SK-N-SH treated with all-trans-retinoic acid at 6 μM for 48 hours (cell line): ENCODE data around the gene OSM.

Experiments used
- ATAC-seq: fragments of 200-7000 bp; cut with Tn5 transposase; 3 replicates; pipeline ENCODE4 v1.9.1; 2020; ENCODE audit warnings: mild to moderate bottlenecking, moderate library complexity
- ARNTL ChIP-seq: fragments of 450-650 bp; formaldehyde crosslinking; IDR thresholded peaks from 2 replicates; pipeline ENCODE4 v1.5.0; 2020; ENCODE audit warnings: low read depth, mild to moderate bottlenecking, moderate library complexity, borderline replicate concordance
- CREB5 ChIP-seq: fragments of 250-450 bp; sonication (Bioruptor Pico); IDR thresholded peaks from 2 replicates; pipeline ENCODE4 v1.5.1; 2020; ENCODE audit warnings: low read depth, mild to moderate bottlenecking, moderate library complexity
- CSDC2 ChIP-seq: fragments of 250-450 bp; sonication (Bioruptor Pico); IDR thresholded peaks from 2 replicates; pipeline ENCODE4 v1.5.0; 2020; ENCODE audit warnings: mild to moderate bottlenecking, moderate library complexity
- GLIS3 ChIP-seq: fragments of 250-450 bp; sonication (Bioruptor Pico); IDR thresholded peaks from 2 replicates; pipeline ENCODE4 v1.5.0; 2020; ENCODE audit warnings: mild to moderate bottlenecking, moderate library complexity
- ISL1 ChIP-seq: fragments of 250-450 bp; sonication (Bioruptor Pico); IDR thresholded peaks from 2 replicates; pipeline ENCODE4 v2.1.2; 2022; ENCODE audit warnings: mild to moderate bottlenecking, moderate library complexity
- OSR1 ChIP-seq: fragments of 250-450 bp; sonication (Bioruptor Pico); IDR thresholded peaks from 2 replicates; pipeline ENCODE4 v1.8.0; 2022; ENCODE audit warnings: moderate library complexity, mild to moderate bottlenecking, inconsistent platforms
- POU6F1 ChIP-seq: fragments of 250-450 bp; sonication (Bioruptor Pico); IDR thresholded peaks from 2 replicates; pipeline ENCODE4 v1.8.0; 2021; ENCODE audit warnings: low read depth, mild to moderate bottlenecking, moderate library complexity, borderline replicate concordance
- PPARA ChIP-seq: fragments of 250-450 bp; sonication (Bioruptor Pico); IDR thresholded peaks from 2 replicates; pipeline ENCODE4 v1.5.0; 2020; ENCODE audit warnings: mild to moderate bottlenecking, borderline replicate concordance
- RARB ChIP-seq: fragments of 250-450 bp; sonication (Bioruptor Pico); IDR thresholded peaks from 2 replicates; pipeline ENCODE4 v1.8.0; 2021; ENCODE audit warnings: mild to moderate bottlenecking, moderate library complexity
- SNAI2 ChIP-seq: fragments of 250-450 bp; sonication (Bioruptor Pico); IDR thresholded peaks from 2 replicates; pipeline ENCODE4 v1.5.0; 2020; ENCODE audit warnings: mild to moderate bottlenecking, moderate library complexity
- TCF4 ChIP-seq: fragments of 250-450 bp; sonication (Bioruptor Pico); IDR thresholded peaks from 2 replicates; pipeline ENCODE4 v1.8.0; 2021; ENCODE audit warnings: mild to moderate bottlenecking, moderate library complexity, borderline replicate concordance
- TOX ChIP-seq: fragments of 250-450 bp; sonication (Bioruptor Pico); IDR thresholded peaks from 2 replicates; pipeline ENCODE4 v1.8.0; 2021; ENCODE audit warnings: mild to moderate bottlenecking, moderate library complexity, borderline replicate concordance
- TSHZ2 ChIP-seq: fragments of 250-450 bp; sonication (Bioruptor Pico); IDR thresholded peaks from 2 replicates; pipeline ENCODE4 v1.5.0; 2020; ENCODE audit warnings: mild to moderate bottlenecking, moderate library complexity
- ZC3H10 ChIP-seq: fragments of 250-450 bp; sonication (Bioruptor Pico); IDR thresholded peaks from 2 replicates; pipeline ENCODE4 v1.5.1; 2021; ENCODE audit warnings: mild to moderate bottlenecking, moderate library complexity
- ZFP3 ChIP-seq: fragments of 250-450 bp; sonication (Bioruptor Pico); IDR thresholded peaks from 2 replicates; pipeline ENCODE4 v1.5.0; 2020; ENCODE audit warnings: mild to moderate bottlenecking, moderate library complexity
- ZNF565 ChIP-seq: fragments of 450-650 bp; formaldehyde crosslinking; conservative IDR thresholded peaks from 2 replicates; pipeline ENCODE4 v1.5.0; 2020; ENCODE audit warnings: low read depth, mild to moderate bottlenecking, moderate library complexity
- ZNF70 ChIP-seq: fragments of 450-650 bp; formaldehyde crosslinking; IDR thresholded peaks from 2 replicates; pipeline ENCODE4 v1.5.0; 2020; ENCODE audit warnings: mild to moderate bottlenecking, moderate library complexity
- ZNF8 ChIP-seq: fragments of 450-650 bp; formaldehyde crosslinking; IDR thresholded peaks from 2 replicates; pipeline ENCODE4 v1.5.0; 2020; ENCODE audit warnings: mild to moderate bottlenecking, moderate library complexity
- TF ChIP-seq, protein P1 (sequence below): fragments of 250-450 bp; sonication (Bioruptor Pico); IDR thresholded peaks from 2 replicates; pipeline ENCODE4 v1.5.1; 2021; ENCODE audit warnings: mild to moderate bottlenecking, moderate library complexity

The OSM gene

DNA sequence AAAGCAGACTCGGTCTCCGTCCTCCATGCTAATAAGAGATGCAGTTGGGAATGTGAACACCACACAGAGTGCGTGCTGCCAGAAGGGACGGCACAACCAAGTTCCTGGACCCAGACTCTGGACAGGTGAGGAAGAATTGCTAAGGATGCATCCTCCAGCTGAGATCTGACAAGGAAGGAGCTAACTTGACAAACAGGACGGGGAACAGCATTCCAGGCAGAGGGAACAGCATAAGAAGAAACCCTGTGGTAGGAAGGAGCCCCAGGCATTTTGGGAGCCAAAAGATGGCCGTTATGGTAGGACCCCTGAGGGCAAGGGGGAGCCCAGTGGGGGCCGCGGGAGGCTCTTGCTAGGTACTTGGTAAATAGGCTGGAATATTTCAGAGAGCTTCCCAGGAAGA is 6.0 kb downstream of the OSM start (continued):
- no peak for TF ChIP-seq TSHZ2 (CRISPR knock-in tag)
- no peak for TF ChIP-seq ZNF565
- no peak for TF ChIP-seq TOX

GRCh38 chr22:30260276-30260675 is 6.4 kb downstream of the OSM start:
- no peak for TF ChIP-seq TOX
- TF ChIP-seq ARNTL (CRISPR knock-in tag): no peak
- TF ChIP-seq POU6F1 (CRISPR knock-in tag): no peak
- no peak for TF ChIP-seq ZNF70 (CRISPR knock-in tag)
- TF ChIP-seq ZNF565: no peak
- TF ChIP-seq TCF4 (CRISPR knock-in tag): no peak
- TF ChIP-seq RARB (CRISPR knock-in tag): no peak
- no peak for TF ChIP-seq OSR1 (CRISPR knock-in tag)
- TF ChIP-seq CREB5 (CRISPR knock-in tag): no peak
- TF ChIP-seq PPARA (CRISPR knock-in tag): no peak
- TF ChIP-seq ZNF8 (CRISPR knock-in tag): no peak
- no peak for ATAC-seq

DNA sequence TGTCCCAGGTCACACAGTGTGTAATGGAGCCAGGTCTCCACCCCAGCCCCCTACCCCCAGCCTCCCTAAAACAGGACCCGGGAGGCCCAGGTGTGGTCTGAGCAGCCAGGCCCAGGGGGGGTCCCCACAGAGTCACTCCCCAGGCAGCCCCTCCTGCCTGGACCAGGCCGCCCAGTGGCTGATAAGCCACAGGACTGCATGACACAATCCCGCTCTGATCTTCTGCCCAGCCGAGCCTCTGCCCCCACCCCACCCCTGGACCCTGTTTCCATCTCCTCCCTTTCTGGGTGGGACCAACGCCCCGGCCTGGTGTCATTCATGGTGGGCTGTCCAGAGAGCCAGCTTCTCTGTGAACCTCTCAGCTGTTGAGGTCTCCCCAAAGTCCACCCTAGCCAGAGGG is 12.3 kb downstream of the OSM start:
- TF ChIP-seq ZNF70 (CRISPR knock-in tag): no peak
- TF ChIP-seq SNAI2: no peak
- no peak for TF ChIP-seq TCF4 (CRISPR knock-in tag)
- no peak for TF ChIP-seq ZC3H10
- no peak for TF ChIP-seq GLIS3 (CRISPR knock-in tag)
- no peak for TF ChIP-seq POU6F1 (CRISPR knock-in tag)
- TF ChIP-seq ISL1 (CRISPR knock-in tag): no peak
- TF ChIP-seq, protein P1, sequence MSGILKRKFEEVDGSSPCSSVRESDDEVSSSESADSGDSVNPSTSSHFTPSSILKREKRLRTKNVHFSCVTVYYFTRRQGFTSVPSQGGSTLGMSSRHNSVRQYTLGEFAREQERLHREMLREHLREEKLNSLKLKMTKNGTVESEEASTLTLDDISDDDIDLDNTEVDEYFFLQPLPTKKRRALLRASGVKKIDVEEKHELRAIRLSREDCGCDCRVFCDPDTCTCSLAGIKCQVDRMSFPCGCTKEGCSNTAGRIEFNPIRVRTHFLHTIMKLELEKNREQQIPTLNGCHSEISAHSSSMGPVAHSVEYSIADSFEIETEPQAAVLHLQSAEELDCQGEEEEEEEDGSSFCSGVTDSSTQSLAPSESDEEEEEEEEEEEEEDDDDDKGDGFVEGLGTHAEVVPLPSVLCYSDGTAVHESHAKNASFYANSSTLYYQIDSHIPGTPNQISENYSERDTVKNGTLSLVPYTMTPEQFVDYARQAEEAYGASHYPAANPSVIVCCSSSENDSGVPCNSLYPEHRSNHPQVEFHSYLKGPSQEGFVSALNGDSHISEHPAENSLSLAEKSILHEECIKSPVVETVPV (CRISPR knock-in tag): no peak
- no peak for TF ChIP-seq OSR1 (CRISPR knock-in tag)
- TF ChIP-seq ZFP3: no peak
- no peak for TF ChIP-seq ZNF565
- TF ChIP-seq TOX: no peak
- no peak for TF ChIP-seq CREB5 (CRISPR knock-in tag)
- TF ChIP-seq CSDC2 (CRISPR knock-in tag): no peak
- no peak for TF ChIP-seq TSHZ2 (CRISPR knock-in tag)
- TF ChIP-seq ARNTL (CRISPR knock-in tag): no peak
- ATAC-seq: no peak
